HepG2 (cell line): ENCODE data around the gene CCDC201. TPM values are rescaled to one million over a fixed set of nuclear protein-coding genes. Genes with fewer than 3 reads are reported as not detected.

Source experiments
- ATAC-seq: fragments of 200-7000 bp; cut with Tn5 transposase; 3 replicates; pipeline ENCODE4 v1.9.1; 2020; ENCODE audit warnings: mild to moderate bottlenecking, moderate library complexity
- BruUV-seq: library from RNA; stranded (reverse); fragments of 400-500 nt; replicated peaks from 2 replicates; lab custom pipeline; 2021; lab: Mats Ljungman, UMichigan
- CTCF ChIA-PET: fragments of 300-600 bp; formaldehyde crosslinking; extraction: SDS; loops from one replicate; lab custom pipeline; 2021; ENCODE audit warnings: low total read pairs, inconsistent platforms, low intra/inter-chr PET ratio; lab: Yijun Ruan, JAX
- POLR2A ChIA-PET: fragments of 350-600 bp; sonication (Branson Sonifier 250); formaldehyde crosslinking; loops from one replicate; lab custom pipeline; 2020; ENCODE audit warnings: antibody characterized with exemption, inconsistent platforms; lab: Yijun Ruan, JAX
- DNase-seq: peaks from one replicate; pipeline ENCODE4 v3.0.0-alpha.2; 2015; ENCODE audit warnings: low spot score
- FAIRE-seq: peaks from 3 replicates; lab custom pipeline; 2011; peaks lifted over from hg19 to GRCh38; lab: Jason Lieb, UNC
- H2AFZ ChIP-seq: one replicate; pipeline ENCODE4 v1.6.1; 2011; ENCODE audit warnings: low read length, inconsistent platforms
- H3K27ac ChIP-seq: fragments of 300-600 bp; 3 replicates; pipeline ENCODE4 v1.8.0; 2011; ENCODE audit warnings: mixed run types, mild to moderate bottlenecking, mixed read lengths, low read length, inconsistent platforms; ENCODE audit not compliant: insufficient read depth; ENCODE audit errors: extremely low read length
- H3K27me3 ChIP-seq, 2 experiments: fragments of 200-600 bp in 1 of 2; 2 replicates in 1 of 2; 3 replicates in 1 of 2; pipeline versions ENCODE4 v1.6.0 to v1.8.0; 2011; ENCODE audit warnings: low read length in 2 of 2, mild to moderate bottlenecking in 2 of 2, moderate library complexity in 2 of 2, inconsistent platforms in 1 of 2; ENCODE audit not compliant: insufficient read depth in 2 of 2, control insufficient read depth in 1 of 2
- H3K36me3 ChIP-seq, 2 experiments: fragments of 200-600 bp in 1 of 2; replicated peaks in 1 of 2; 2 replicates in 1 of 2; 3 replicates in 1 of 2; pipeline versions ENCODE4 v1.5.1 to v1.8.0; 2011; ENCODE audit warnings: low read length in 2 of 2, inconsistent platforms in 1 of 2; ENCODE audit not compliant: insufficient read depth in 2 of 2, control insufficient read depth in 1 of 2
- H3K4me1 ChIP-seq: 2 replicates; pipeline ENCODE4 v1.5.1; 2012; ENCODE audit warnings: low read length, inconsistent platforms; ENCODE audit not compliant: insufficient read depth
- H3K4me2 ChIP-seq: 2 replicates; pipeline ENCODE4 v1.6.0; 2011; ENCODE audit warnings: low read depth, low read length, inconsistent platforms
- H3K4me3 ChIP-seq, 3 experiments: fragments of 200-600 bp in 1 of 3; sonication (generic), shearing (Covaris generic) in 1 of 3; replicated peaks in 1 of 3; 2 replicates each; pipeline ENCODE4 v1.5.1; 2011 to 2016; ENCODE audit warnings: low read length in 3 of 3, inconsistent platforms in 2 of 3, low read depth in 2 of 3, mild to moderate bottlenecking in 2 of 3, control low read depth in 1 of 3, mixed read lengths in 1 of 3; ENCODE audit not compliant: insufficient read depth in 1 of 3
- H3K79me2 ChIP-seq: one replicate; pipeline ENCODE4 v1.6.1; 2011; ENCODE audit warnings: low read length, inconsistent platforms; ENCODE audit not compliant: insufficient read depth
- H3K9ac ChIP-seq: 2 replicates; pipeline ENCODE4 v1.6.0; 2011; ENCODE audit warnings: mild to moderate bottlenecking, low read depth, low read length, inconsistent platforms; ENCODE audit not compliant: insufficient read depth
- H3K9me3 ChIP-seq: 2 replicates; pipeline ENCODE4 v1.5.1; 2012; ENCODE audit warnings: mild to moderate bottlenecking, low read length
- H4K20me1 ChIP-seq: 2 replicates; pipeline ENCODE4 v1.6.0; 2011; ENCODE audit warnings: inconsistent platforms, mild to moderate bottlenecking, low read length, moderate library complexity; ENCODE audit not compliant: insufficient read depth
- ATM ChIP-seq: fragments of 450-650 bp; IDR thresholded peaks from 2 replicates; pipeline ENCODE4 v1.7.1; 2017; ENCODE audit warnings: mild to moderate bottlenecking, borderline replicate concordance
- ERF ChIP-seq: IDR thresholded peaks from 2 replicates; pipeline ENCODE4 v1.6.1; 2018; ENCODE audit warnings: missing biosample characterization, missing genetic modification reagents
- JARID2 ChIP-seq: sonication (generic); formaldehyde crosslinking; IDR thresholded peaks from 2 replicates; pipeline ENCODE4 v1.8.1; 2023; ENCODE audit warnings: missing genetic modification reagents, inconsistent platforms; ENCODE audit not compliant: insufficient replicate concordance
- JUNB ChIP-seq: sonication (generic); formaldehyde crosslinking; IDR thresholded peaks from 2 replicates; pipeline ENCODE4 v1.8.0; 2022; ENCODE audit warnings: missing genetic modification reagents, mild to moderate bottlenecking, borderline replicate concordance
- KLF15 ChIP-seq: sonication (generic); formaldehyde crosslinking; IDR thresholded peaks from 2 replicates; pipeline ENCODE4 v1.8.1; 2023; ENCODE audit warnings: borderline replicate concordance, mild to moderate bottlenecking, inconsistent platforms, missing genetic modification reagents, mixed read lengths
- MIXL1 ChIP-seq: IDR thresholded peaks from 2 replicates; pipeline ENCODE4 v1.6.1; 2016
- POLR2A ChIP-seq, 2 experiments: IDR thresholded peaks; 2 replicates each; pipeline ENCODE4 v1.6.1; 2011; ENCODE audit warnings: low read depth in 2 of 2, low read length in 2 of 2, mild to moderate bottlenecking in 1 of 2, moderate library complexity in 1 of 2; ENCODE audit not compliant: insufficient read depth in 1 of 2
- STAG1 ChIP-seq: sonication (generic); formaldehyde crosslinking; IDR thresholded peaks from 2 replicates; pipeline ENCODE4 v1.4.0; 2020; ENCODE audit warnings: missing genetic modification reagents
- ZNF136 ChIP-seq: sonication (generic); formaldehyde crosslinking; IDR thresholded peaks from 2 replicates; pipeline ENCODE4 v1.8.1; 2022; ENCODE audit warnings: low read depth, mild to moderate bottlenecking, moderate library complexity, missing genetic modification reagents
- ZNF567 ChIP-seq: sonication (generic); formaldehyde crosslinking; IDR thresholded peaks from 2 replicates; pipeline ENCODE4 v1.8.1; 2023; ENCODE audit warnings: mild to moderate bottlenecking, missing genetic modification reagents, borderline replicate concordance
- WGBS: methylation state at CpG from one replicate; pipeline ENCODE4 v1.1.6; 2017; ENCODE audit warnings: low lambda C conversion rate; 5-methylcytosine and 5-hydroxymethylcytosine counted together
- in situ Hi-C: cut with HindIII; loops from 2 replicates; pipeline ENCODE4 v1.10.0; 2017; ENCODE audit warnings: low pct_unique_long_range_greater_than_20kb; ENCODE audit not compliant: extremely low pct_ligation_motif_present
- intact Hi-C: fragments of 100-400 bp; cut with micrococcal nuclease; formaldehyde crosslinking; loops from one replicate; pipeline ENCODE4 v1.10.0; 2022; ENCODE audit not compliant: unreplicated experiment
- polyA plus RNA-seq, 8 experiments: library from polyadenylated mRNA; depleted of rRNA in 3 of 8; stranded (reverse) in 7 of 8; unstranded in 1 of 8; fragments of >200 nt; fragmentation: Illumina TruSeq in 4 of 8; extraction: Trizol in 4 of 8; gene quantifications; 2 replicates each; pipeline versions ENCODE4 v1.2.1 to v1.2.3, GENCODE V29; 2011 to 2016; ENCODE audit warnings: low read depth in 4 of 8, missing spikeins in 1 of 8, mixed read lengths in 1 of 8; ENCODE audit not compliant: insufficient read depth in 1 of 8
- total RNA-seq, 5 experiments: library from RNA; depleted of rRNA; stranded (reverse); fragments of >200 nt; fragmentation: Illumina TruSeq; extraction: Trizol; gene quantifications; 2 replicates each; pipeline ENCODE4 v1.2.3, GENCODE V29; 2016; ENCODE audit warnings: low read depth in 1 of 5
- TF ChIP-seq, protein P1 (sequence below): sonication (generic); formaldehyde crosslinking; IDR thresholded peaks from 2 replicates; pipeline ENCODE4 v1.4.0; 2020; ENCODE audit warnings: mild to moderate bottlenecking, missing genetic modification reagents
- TF ChIP-seq, protein P2 (sequence below): sonication (generic); formaldehyde crosslinking; IDR thresholded peaks from 2 replicates; pipeline ENCODE4 v1.8.0; 2022; ENCODE audit warnings: mild to moderate bottlenecking, missing genetic modification reagents, moderate library complexity
- TF ChIP-seq, protein P3 (sequence below): sonication (generic); formaldehyde crosslinking; IDR thresholded peaks from 2 replicates; pipeline ENCODE4 v1.5.0; 2020; ENCODE audit warnings: mild to moderate bottlenecking, missing genetic modification reagents, moderate library complexity

The CCDC201 gene
- total and polyA plus RNA-seq, 2 of the 13 experiments (the other 11 are each of a cell fraction or from before 2014, with no cell fraction given): 0.92 TPM; not detected in 1

DNA sequence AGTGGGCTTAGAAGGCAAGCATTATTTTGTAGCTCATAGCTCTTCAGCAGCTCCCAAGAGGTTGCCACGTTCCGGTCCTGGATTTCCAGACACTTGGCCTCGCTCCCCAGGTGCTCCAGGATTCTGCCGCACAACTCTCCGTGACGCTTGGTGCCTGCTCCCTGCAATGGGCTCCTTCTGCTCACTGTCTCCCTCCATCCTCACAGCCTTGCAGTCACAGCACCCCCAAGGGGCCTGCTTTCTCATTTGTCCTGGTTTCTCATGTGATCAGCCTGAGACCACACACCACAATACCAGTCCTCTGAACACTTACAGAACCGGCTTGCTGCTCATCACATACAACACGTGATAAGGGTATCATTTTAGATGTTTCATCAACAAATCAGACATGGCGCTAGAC is 38.4 kb upstream of the CCDC201 start:
- in situ Hi-C loops: loop anchor here (10.0 kb wide), 1 partner anchor 1273 kb away; no protein-coding TSS in a partner anchor
- FAIRE-seq: no peak
- BruUV-seq: no TSS peak

More for the DNA sequence above, 38.4 kb upstream of the CCDC201 start:
- no peaks in the 10 kb centered on the region for H3K4me1 ChIP-seq
- H3K27me3 ChIP-seq: no peaks in the 10 kb centered on the region; a peak in 1 of 5 replicates
- H3K36me3 ChIP-seq: no peaks in the 10 kb centered on the region
- ATAC-seq (peak; percentile 56), DNase-seq (no peak)
- TF ChIP-seq KLF15 (CRISPR knock-in tag) (no peak), MIXL1 (no peak), STAG1 (CRISPR knock-in tag) (peak; percentile 31; the same call in 1 of the 2 replicates), POLR2A (IDR thresholded peaks at IDR 0.05; ENCODE audit: insufficient read depth in 1 of 2, low read depth in 2 of 2, low read length in 2 of 2) (0 out of 4 replicates have a peak, but pooled peaks of 1 of the 2 experiments have one; percentile 3), JUNB (CRISPR knock-in tag) (no peak), ZNF136 (CRISPR knock-in tag) (no peak), ATM (no peak), JARID2 (CRISPR knock-in tag) (no peak), ZNF567 (CRISPR knock-in tag) (no peak), ERF (CRISPR knock-in tag) (0 out of 2 replicates have a peak, but pooled peaks have one; percentile 20)
- TF ChIP-seq, protein P1, sequence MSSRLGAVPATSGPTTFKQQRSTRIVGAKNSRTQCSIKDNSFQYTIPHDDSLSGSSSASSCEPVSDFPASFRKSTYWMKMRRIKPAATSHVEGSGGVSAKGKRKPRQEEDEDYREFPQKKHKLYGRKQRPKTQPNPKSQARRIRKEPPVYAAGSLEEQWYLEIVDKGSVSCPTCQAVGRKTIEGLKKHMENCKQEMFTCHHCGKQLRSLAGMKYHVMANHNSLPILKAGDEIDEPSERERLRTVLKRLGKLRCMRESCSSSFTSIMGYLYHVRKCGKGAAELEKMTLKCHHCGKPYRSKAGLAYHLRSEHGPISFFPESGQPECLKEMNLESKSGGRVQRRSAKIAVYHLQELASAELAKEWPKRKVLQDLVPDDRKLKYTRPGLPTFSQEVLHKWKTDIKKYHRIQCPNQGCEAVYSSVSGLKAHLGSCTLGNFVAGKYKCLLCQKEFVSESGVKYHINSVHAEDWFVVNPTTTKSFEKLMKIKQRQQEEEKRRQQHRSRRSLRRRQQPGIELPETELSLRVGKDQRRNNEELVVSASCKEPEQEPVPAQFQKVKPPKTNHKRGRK (CRISPR knock-in tag): no peak
- TF ChIP-seq, protein P2, sequence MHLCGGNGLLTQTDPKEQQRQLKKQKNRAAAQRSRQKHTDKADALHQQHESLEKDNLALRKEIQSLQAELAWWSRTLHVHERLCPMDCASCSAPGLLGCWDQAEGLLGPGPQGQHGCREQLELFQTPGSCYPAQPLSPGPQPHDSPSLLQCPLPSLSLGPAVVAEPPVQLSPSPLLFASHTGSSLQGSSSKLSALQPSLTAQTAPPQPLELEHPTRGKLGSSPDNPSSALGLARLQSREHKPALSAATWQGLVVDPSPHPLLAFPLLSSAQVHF (CRISPR knock-in tag): no peak
- TF ChIP-seq, protein P3, sequence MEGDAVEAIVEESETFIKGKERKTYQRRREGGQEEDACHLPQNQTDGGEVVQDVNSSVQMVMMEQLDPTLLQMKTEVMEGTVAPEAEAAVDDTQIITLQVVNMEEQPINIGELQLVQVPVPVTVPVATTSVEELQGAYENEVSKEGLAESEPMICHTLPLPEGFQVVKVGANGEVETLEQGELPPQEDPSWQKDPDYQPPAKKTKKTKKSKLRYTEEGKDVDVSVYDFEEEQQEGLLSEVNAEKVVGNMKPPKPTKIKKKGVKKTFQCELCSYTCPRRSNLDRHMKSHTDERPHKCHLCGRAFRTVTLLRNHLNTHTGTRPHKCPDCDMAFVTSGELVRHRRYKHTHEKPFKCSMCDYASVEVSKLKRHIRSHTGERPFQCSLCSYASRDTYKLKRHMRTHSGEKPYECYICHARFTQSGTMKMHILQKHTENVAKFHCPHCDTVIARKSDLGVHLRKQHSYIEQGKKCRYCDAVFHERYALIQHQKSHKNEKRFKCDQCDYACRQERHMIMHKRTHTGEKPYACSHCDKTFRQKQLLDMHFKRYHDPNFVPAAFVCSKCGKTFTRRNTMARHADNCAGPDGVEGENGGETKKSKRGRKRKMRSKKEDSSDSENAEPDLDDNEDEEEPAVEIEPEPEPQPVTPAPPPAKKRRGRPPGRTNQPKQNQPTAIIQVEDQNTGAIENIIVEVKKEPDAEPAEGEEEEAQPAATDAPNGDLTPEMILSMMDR (CRISPR knock-in tag): peak; percentile 46
- H3K4me3 ChIP-seq: no peak overlapping the region
- WGBS: 49% methylated on average over 9 of the region's 9 CpGs
- intact Hi-C loops: no loop called here
- H4K20me1 ChIP-seq: no peaks in the 10 kb centered on the region
- no peak overlapping the region for H3K27ac ChIP-seq
- CTCF ChIA-PET: no interaction called here
- H3K79me2 ChIP-seq: no peaks in the 10 kb centered on the region
- POLR2A ChIA-PET: interaction anchor here (1.0 kb wide), 1 partner anchor 18 kb away, joined by 3 read pairs; no protein-coding TSS in a partner anchor
- no peak overlapping the region for H3K9ac ChIP-seq
- H3K4me2 ChIP-seq: no peak overlapping the region
- no peaks in the 10 kb centered on the region for H3K9me3 ChIP-seq
- no peak overlapping the region for H2AFZ ChIP-seq
